Loucy (cell line): Measurements from ENCODE around the gene MS4A6A.

Source experiments
- H2AFZ ChIP-seq: fragments of 200-600 bp; sonication (generic); 2 replicates; pipeline ENCODE4 v1.6.0; 2016; ENCODE audit warnings: antibody characterized with exemption, mild to moderate bottlenecking, low read length, moderate library complexity
- H3F3A ChIP-seq: fragments of 200-600 bp; 2 replicates; pipeline ENCODE4 v1.6.0; 2016; ENCODE audit warnings: antibody characterized with exemption, low read depth, mild to moderate bottlenecking
- H3K27me3 ChIP-seq: fragments of 200-600 bp; sonication (generic); 2 replicates; pipeline ENCODE4 v1.6.1; 2014; ENCODE audit warnings: low read length, mild to moderate bottlenecking; ENCODE audit not compliant: insufficient read depth, poor library complexity, severe bottlenecking
- H3K36me3 ChIP-seq: fragments of 200-600 bp; sonication (generic); 2 replicates; pipeline ENCODE4 v1.6.1; 2016; ENCODE audit warnings: low read length; ENCODE audit not compliant: insufficient read depth
- H3K4me1 ChIP-seq: fragments of 200-600 bp; sonication (generic); 2 replicates; pipeline ENCODE4 v1.5.1; 2014; ENCODE audit warnings: low read length, mild to moderate bottlenecking; ENCODE audit not compliant: insufficient read depth, poor library complexity, severe bottlenecking
- H3K4me2 ChIP-seq: fragments of 200-600 bp; sonication (generic); 2 replicates; pipeline ENCODE4 v1.6.0; 2014; ENCODE audit warnings: antibody characterized with exemption, low read length, low read depth, mild to moderate bottlenecking; ENCODE audit not compliant: poor library complexity, severe bottlenecking
- H3K4me3 ChIP-seq: fragments of 200-600 bp; sonication (generic); 2 replicates; pipeline ENCODE4 v1.5.1; 2014; ENCODE audit warnings: low read length, mild to moderate bottlenecking, mixed read lengths; ENCODE audit not compliant: poor library complexity, severe bottlenecking
- H3K79me2 ChIP-seq: fragments of 200-600 bp; sonication (generic); 2 replicates; pipeline ENCODE4 v1.6.1; 2014; ENCODE audit warnings: low read length; ENCODE audit not compliant: insufficient read depth
- H3K9ac ChIP-seq: fragments of 200-600 bp; sonication (generic); 2 replicates; pipeline ENCODE4 v1.6.0; 2014; ENCODE audit warnings: mild to moderate bottlenecking, low read depth, low read length, moderate library complexity; ENCODE audit not compliant: poor library complexity, severe bottlenecking
- H3K9me2 ChIP-seq: fragments of 200-600 bp; sonication (generic); replicated peaks from 2 replicates; pipeline ENCODE4 v1.6.1; 2016; ENCODE audit warnings: low read depth, low read length, mixed read lengths
- H3K9me3 ChIP-seq: fragments of 200-600 bp; sonication (generic); 2 replicates; pipeline ENCODE4 v1.6.1; 2014; ENCODE audit warnings: mild to moderate bottlenecking, antibody characterized with exemption, low read length, low read depth; ENCODE audit not compliant: insufficient read depth
- H4K20me1 ChIP-seq: fragments of 200-600 bp; sonication (generic); 2 replicates; pipeline ENCODE4 v1.6.0; 2014; ENCODE audit warnings: antibody characterized with exemption, low read length, mild to moderate bottlenecking; ENCODE audit not compliant: insufficient read depth, poor library complexity, severe bottlenecking
- CTCF ChIP-seq: fragments of 200-600 bp; sonication (generic); conservative IDR thresholded peaks from 2 replicates; pipeline ENCODE4 v1.5.1; 2014; ENCODE audit warnings: mild to moderate bottlenecking, antibody characterized with exemption, low read length
- EZH2phosphoT487 ChIP-seq: fragments of 200-600 bp; IDR thresholded peaks from 2 replicates; pipeline ENCODE4 v1.6.1; 2018; ENCODE audit warnings: antibody characterized with exemption, mild to moderate bottlenecking, moderate library complexity, borderline replicate concordance

Gene MS4A6A

GRCh38 chr11:60169264-60169915 is 13.5 kb downstream of the MS4A6A start:
- no peaks in the 10 kb centered on the region for H3K79me2 ChIP-seq
- H2AFZ ChIP-seq = no peak overlapping the region
- H3K9me2 ChIP-seq = no peaks in the 10 kb centered on the region
- H3K9me3 ChIP-seq = peaks cover 16% of the 10 kb centered on the region; the same call in 1 of the 2 replicates
- no peaks in the 10 kb centered on the region for H3K36me3 ChIP-seq
- no peaks in the 10 kb centered on the region for H3K4me1 ChIP-seq
- H3K9ac ChIP-seq = no peak overlapping the region
- no peak overlapping the region for H3K4me2 ChIP-seq
- no peaks in the 10 kb centered on the region for H4K20me1 ChIP-seq
- H3F3A ChIP-seq = no peaks in the 10 kb centered on the region
- H3K27me3 ChIP-seq = peaks cover 39% of the 10 kb centered on the region
- TF ChIP-seq EZH2phosphoT487 (no peak), CTCF (peak; percentile 55)
- H3K4me3 ChIP-seq = no peak overlapping the region

- Histone ChIP-seq H3K27me3 (peaks cover 28% of the 10 kb centered on the region), H4K20me1 (no peaks in the 10 kb centered on the region), H3K9me3 (peaks cover 16% of the 10 kb centered on the region; the same call in 1 of the 2 replicates), H3K4me2 (no peak overlapping the region), H3K36me3 (no peaks in the 10 kb centered on the region), H3K4me3 (no peak overlapping the region), H3K9me2 (no peaks in the 10 kb centered on the region), H2AFZ (no peak overlapping the region), H3K9ac (no peak overlapping the region), H3K4me1 (no peaks in the 10 kb centered on the region), H3K79me2 (no peaks in the 10 kb centered on the region), H3F3A (no peaks in the 10 kb centered on the region)
- no peak for TF ChIP-seq EZH2phosphoT487
- TF ChIP-seq CTCF = no peak
Measured at GRCh38 chr11:60168306-60168705, 14.6 kb downstream of the MS4A6A start.

GRCh38 chr11:60165951-60166350 is 16.9 kb downstream of the MS4A6A start:
- no peak overlapping the region for H3K4me3 ChIP-seq
- H3K27me3 ChIP-seq = peaks cover 5% of the 10 kb centered on the region
- H3K9ac ChIP-seq = no peak overlapping the region
- H3K4me2 ChIP-seq = no peak overlapping the region
- TF ChIP-seq CTCF = no peak
- TF ChIP-seq EZH2phosphoT487 = no peak
- H3F3A ChIP-seq = no peaks in the 10 kb centered on the region
- no peaks in the 10 kb centered on the region for H3K79me2 ChIP-seq
- H3K4me1 ChIP-seq = no peaks in the 10 kb centered on the region
- H3K9me2 ChIP-seq = no peaks in the 10 kb centered on the region
- H4K20me1 ChIP-seq = no peaks in the 10 kb centered on the region
- no peaks in the 10 kb centered on the region for H3K36me3 ChIP-seq
- no peak overlapping the region for H2AFZ ChIP-seq
- H3K9me3 ChIP-seq = peaks cover 16% of the 10 kb centered on the region; the same call in 1 of the 2 replicates
